Measurements from ENCODE around the gene RIC8A. TPM values are rescaled to one million over a fixed set of nuclear protein-coding genes. Genes with fewer than 3 reads are reported as not detected.

RIC8A gene
- total and polyA plus RNA-seq, 3 donors from 2014 or later = 104 to 132 (median 108) TPM

- 90 to 96% methylated on average over 5 of the region's 5 CpGs for WGBS, 2 donors
- no peak for TF ChIP-seq POLR2A (IDR thresholded peaks at IDR 0.05)
- no peak for TF ChIP-seq CTCF (IDR thresholded peaks at IDR 0.05)
- DNase-seq = no peak
- Histone ChIP-seq H3K4me1 (peaks cover 19% of the 10 kb centered on the region), H3K36me3 (ENCODE audit: low read depth, missing control alignments) (no peaks in the 10 kb centered on the region), H3K27ac (no peak overlapping the region), H3K9me3 (no peaks in the 10 kb centered on the region), H3K4me3 (no peak overlapping the region), H3K27me3 (no peaks in the 10 kb centered on the region)
- intact Hi-C loops (cut with DNase I; ENCODE audit: low total_unique reads) = no loop called here
Observed at GRCh38 chr11:210803-211180, 3.3 kb downstream of the RIC8A start.

- no peaks in the 10 kb centered on the region for H3K36me3 ChIP-seq (ENCODE audit: low read depth, missing control alignments)
- whole genome bisulfite sequencing, 2 donors = 65% methylated on average over 5 of the region's 5 CpGs; no CpG with 5 or more reads in 1 of the 2 donors
- no peak for DNase-seq
- intact Hi-C loops (cut with DNase I; ENCODE audit: low total_unique reads) = no loop called here
- H3K4me1 ChIP-seq = peaks cover 14% of the 10 kb centered on the region
- H3K9me3 ChIP-seq = no peaks in the 10 kb centered on the region
- H3K27ac ChIP-seq = no peak overlapping the region
- TF ChIP-seq CTCF (IDR thresholded peaks at IDR 0.05) (no peak), POLR2A (IDR thresholded peaks at IDR 0.05) (no peak)
- no peak overlapping the region for H3K4me3 ChIP-seq
- no peaks in the 10 kb centered on the region for H3K27me3 ChIP-seq
Observed at GRCh38 chr11:211295-211694, 3.8 kb downstream of the RIC8A start.

DNA sequence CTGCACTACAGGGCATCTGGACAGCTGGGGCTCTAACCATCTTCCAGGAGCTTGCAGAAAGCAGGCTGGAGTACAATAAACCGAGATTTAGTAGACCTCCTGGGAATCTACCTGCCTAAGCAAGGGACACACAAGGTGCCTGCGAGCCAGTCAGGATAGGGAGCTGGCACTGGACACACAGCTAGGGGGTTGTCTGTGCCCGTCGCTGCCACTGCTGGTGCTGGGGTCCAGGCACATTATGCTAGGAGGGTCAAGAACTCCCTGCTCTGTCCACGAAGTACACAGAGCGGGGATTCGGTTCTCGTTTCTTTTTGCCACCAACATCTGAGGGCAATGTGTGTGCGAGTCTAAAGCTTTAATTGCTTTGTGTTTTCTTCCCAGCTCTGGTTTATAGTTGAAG lies 4.2 kb downstream of the RIC8A start:
- DNase-seq = no peak
- H3K36me3 ChIP-seq (ENCODE audit: low read depth, missing control alignments) = no peaks in the 10 kb centered on the region
- intact Hi-C loops (cut with DNase I; ENCODE audit: low total_unique reads) = no loop called here
- H3K4me1 ChIP-seq = peaks cover 12% of the 10 kb centered on the region
- H3K4me3 ChIP-seq = no peak overlapping the region
- 88% methylated on average over 7 to 9 of the region's 9 CpGs for WGBS, 2 donors
- no peaks in the 10 kb centered on the region for H3K9me3 ChIP-seq
- H3K27ac ChIP-seq = no peak overlapping the region
- TF ChIP-seq POLR2A (IDR thresholded peaks at IDR 0.05) (no peak), CTCF (IDR thresholded peaks at IDR 0.05) (no peak)
- no peaks in the 10 kb centered on the region for H3K27me3 ChIP-seq

DNA sequence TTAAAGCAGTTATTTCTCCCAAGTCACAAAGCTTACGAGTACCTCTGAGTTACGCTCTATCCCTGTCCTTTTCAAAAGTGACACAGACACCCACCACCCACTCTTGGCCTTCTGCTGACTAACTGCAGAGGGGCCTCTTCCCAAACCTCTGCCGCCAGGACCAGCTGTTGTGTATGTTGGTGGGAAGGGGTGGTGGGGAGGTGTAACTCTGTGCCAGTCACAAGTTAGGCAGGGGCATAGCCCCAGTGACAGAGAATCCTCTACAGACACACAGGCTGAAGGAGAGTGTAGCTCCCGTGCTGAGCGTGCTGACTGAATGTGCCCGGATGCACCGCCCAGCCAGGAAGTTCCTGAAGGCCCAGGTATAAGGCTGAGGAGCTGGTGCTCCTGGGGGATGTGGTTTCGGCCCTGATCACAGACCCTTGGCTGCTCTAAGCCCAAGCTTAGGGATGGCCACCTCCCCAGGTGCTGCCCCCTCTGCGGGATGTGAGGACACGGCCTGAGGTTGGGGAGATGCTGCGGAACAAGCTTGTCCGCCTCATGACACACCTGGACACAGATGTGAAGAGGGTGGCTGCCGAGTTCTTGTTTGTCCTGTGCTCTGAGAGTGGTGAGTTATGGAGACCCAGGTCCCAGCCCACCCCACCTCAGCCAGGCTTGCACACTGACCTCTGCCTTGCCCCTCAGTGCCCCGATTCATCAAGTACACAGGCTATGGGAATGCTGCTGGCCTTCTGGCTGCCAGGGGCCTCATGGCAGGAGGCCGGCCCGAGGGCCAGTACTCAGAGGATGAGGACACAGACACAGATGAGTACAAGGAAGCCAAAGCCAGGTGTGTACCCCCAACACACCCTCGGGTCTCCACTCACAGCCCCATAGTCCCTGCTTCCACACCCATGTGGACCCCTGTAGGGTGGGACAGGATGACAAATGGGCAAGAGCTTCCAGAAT lies 4.9 kb downstream of the RIC8A start:
- Histone ChIP-seq H3K27me3 (no peaks in the 10 kb centered on the region), H3K9me3 (no peaks in the 10 kb centered on the region), H3K4me3 (no peak overlapping the region), H3K36me3 (ENCODE audit: low read depth, missing control alignments) (no peaks in the 10 kb centered on the region), H3K4me1 (peaks cover 12% of the 10 kb centered on the region), H3K27ac (no peak overlapping the region)
- no peak for DNase-seq
- intact Hi-C loops (cut with DNase I; ENCODE audit: low total_unique reads) = no loop called here
- TF ChIP-seq CTCF (IDR thresholded peaks at IDR 0.05) = no peak
- TF ChIP-seq POLR2A (IDR thresholded peaks at IDR 0.05) = no peak
- WGBS, 2 donors = 90 to 93% methylated on average over 8 to 17 of the region's 17 CpGs
